ENCODE measurements around the gene SLC7A10. TPM values are rescaled to one million over a fixed set of nuclear protein-coding genes. Genes with fewer than 3 reads are reported as not detected.

SLC7A10 gene
- total RNA-seq, 1 experiment from 2014 or later: not detected

- DNase-seq (ENCODE audit: unreplicated experiment): no peak
- CTCF ChIA-PET: no interaction called here
- Mint-ChIP-seq H3K27ac (ENCODE audit: low read depth, unreplicated experiment) (no peak overlapping the region), H3K27me3 (ENCODE audit: insufficient read depth, unreplicated experiment) (no peaks in the 10 kb centered on the region), H3K4me1 (ENCODE audit: insufficient read depth, unreplicated experiment) (peaks cover 8% of the 10 kb centered on the region), H3K36me3 (ENCODE audit: insufficient read depth, unreplicated experiment) (no peaks in the 10 kb centered on the region), H3K9me3 (ENCODE audit: unreplicated experiment) (no peaks in the 10 kb centered on the region), H3K4me3 (ENCODE audit: unreplicated experiment) (no peak overlapping the region)
- POLR2A ChIA-PET: no interaction called here
- no TSS peak for BruUV-seq (replicated peaks)
- no peak for TF ChIP-seq CTCF (IDR thresholded peaks at IDR 0.05; ENCODE audit: unreplicated experiment)
- intact Hi-C loops (cut with micrococcal nuclease): no loop called here
These were observed 47.6 kb upstream of the SLC7A10 start for GRCh38 chr19:33273065-33273736.

- no peak overlapping the region for H3K4me3 Mint-ChIP-seq (ENCODE audit: unreplicated experiment)
- no peaks in the 10 kb centered on the region for H3K27me3 Mint-ChIP-seq (ENCODE audit: insufficient read depth, unreplicated experiment)
- intact Hi-C loops (cut with micrococcal nuclease): no loop called here
- no peaks in the 10 kb centered on the region for H3K36me3 Mint-ChIP-seq (ENCODE audit: insufficient read depth, unreplicated experiment)
- no peak for DNase-seq (ENCODE audit: unreplicated experiment)
- BruUV-seq (replicated peaks): no TSS peak
- CTCF ChIA-PET: interaction anchor here (0.6 to 0.7 kb wide), 3 partner anchors 103 to 822 kb away, joined by 3 to 5 read pairs (median 3); no protein-coding TSS in a partner anchor
- TF ChIP-seq CTCF (IDR thresholded peaks at IDR 0.05; ENCODE audit: unreplicated experiment): no peak
- H3K27ac Mint-ChIP-seq (ENCODE audit: low read depth, unreplicated experiment): no peak overlapping the region
- H3K4me1 Mint-ChIP-seq (ENCODE audit: insufficient read depth, unreplicated experiment): peaks cover 8% of the 10 kb centered on the region
- no peaks in the 10 kb centered on the region for H3K9me3 Mint-ChIP-seq (ENCODE audit: unreplicated experiment)
- POLR2A ChIA-PET: no interaction called here
These were observed 45.8 kb upstream of the SLC7A10 start for GRCh38 chr19:33271246-33272021.

GRCh38 chr19:33270769-33271168, 45.1 kb upstream of the SLC7A10 start:
- CTCF ChIA-PET: interaction anchor here (0.6 kb wide), 1 partner anchor 10 kb away, joined by 3 read pairs; no protein-coding TSS in a partner anchor
- no peak for TF ChIP-seq CTCF (IDR thresholded peaks at IDR 0.05; ENCODE audit: unreplicated experiment)
- intact Hi-C loops (cut with micrococcal nuclease): no loop called here
- Mint-ChIP-seq H3K4me3 (ENCODE audit: unreplicated experiment) (no peak overlapping the region), H3K36me3 (ENCODE audit: insufficient read depth, unreplicated experiment) (no peaks in the 10 kb centered on the region), H3K27ac (ENCODE audit: low read depth, unreplicated experiment) (no peak overlapping the region), H3K4me1 (ENCODE audit: insufficient read depth, unreplicated experiment) (peaks cover 8% of the 10 kb centered on the region), H3K9me3 (ENCODE audit: unreplicated experiment) (no peaks in the 10 kb centered on the region), H3K27me3 (ENCODE audit: insufficient read depth, unreplicated experiment) (no peaks in the 10 kb centered on the region)
- no TSS peak for BruUV-seq (replicated peaks)
- no peak for DNase-seq (ENCODE audit: unreplicated experiment)
- POLR2A ChIA-PET: interaction anchor here (0.7 kb wide), 1 partner anchor 493 kb away, joined by 3 read pairs; no protein-coding TSS in a partner anchor

- no peaks in the 10 kb centered on the region for H3K27me3 Mint-ChIP-seq (ENCODE audit: insufficient read depth, unreplicated experiment)
- H3K4me1 Mint-ChIP-seq (ENCODE audit: insufficient read depth, unreplicated experiment): peaks cover 3% of the 10 kb centered on the region
- ChIA-PET CTCF (interaction anchor here (0.7 to 2.4 kb wide), 5 partner anchors 13 to 515 kb away, joined by 3 to 9 read pairs (median 5); no protein-coding TSS in a partner anchor), POLR2A (no interaction called here)
- no peak for TF ChIP-seq CTCF (IDR thresholded peaks at IDR 0.05; ENCODE audit: unreplicated experiment)
- BruUV-seq (replicated peaks): no TSS peak
- H3K9me3 Mint-ChIP-seq (ENCODE audit: unreplicated experiment): no peaks in the 10 kb centered on the region
- H3K36me3 Mint-ChIP-seq (ENCODE audit: insufficient read depth, unreplicated experiment): no peaks in the 10 kb centered on the region
- DNase-seq (ENCODE audit: unreplicated experiment): no peak
- H3K4me3 Mint-ChIP-seq (ENCODE audit: unreplicated experiment): no peak overlapping the region
- no peak overlapping the region for H3K27ac Mint-ChIP-seq (ENCODE audit: low read depth, unreplicated experiment)
- intact Hi-C loops (cut with micrococcal nuclease): no loop called here
These were observed 43.4 kb upstream of the SLC7A10 start for GRCh38 chr19:33269016-33269415.
